ENCODE results near the gene HMX1. TPM values are rescaled to one million over a fixed set of nuclear protein-coding genes. Genes with fewer than 3 reads are reported as not detected.

HMX1 gene
- total and polyA plus RNA-seq, 2 experiments from 2014 or later, result not detected

GRCh38 chr4:8829584-8829983 is 42.1 kb downstream of the HMX1 start:
- Histone ChIP-seq H3K4me2 (no peak overlapping the region), H2AFZ (no peak overlapping the region), H3K27me3 (peaks cover 17% of the 10 kb centered on the region), H4K20me1 (ENCODE audit: insufficient read depth, poor library complexity, severe bottlenecking) (no peaks in the 10 kb centered on the region), H3K9me2 (replicated peaks; ENCODE audit: insufficient read depth) (no peaks in the 10 kb centered on the region), H3K36me3 (replicated peaks; ENCODE audit: insufficient read depth, low read depth) (no peaks in the 10 kb centered on the region), H3K4me3 (no peak overlapping the region), H3K9me3 (ENCODE audit: low read depth) (no peaks in the 10 kb centered on the region), H3K4me1 (ENCODE audit: insufficient read depth) (no peaks in the 10 kb centered on the region), H3K79me2 (no peaks in the 10 kb centered on the region), H3K27ac (no peak overlapping the region)
- 94% methylated on average over 2 of the region's 2 CpGs for WGBS (ENCODE audit: low lambda C conversion rate, missing lambda C conversion rate)
- no peak for DNase-seq (ENCODE audit: low spot score)
- TF ChIP-seq EZH2phosphoT487 (IDR thresholded peaks at IDR 0.05; ENCODE audit: low read depth, severe bottlenecking, unreplicated experiment) (no peak), CTCF (IDR thresholded peaks at IDR 0.05; ENCODE audit: poor library complexity) (no peak), EZH2 (IDR thresholded peaks at IDR 0.05; ENCODE audit: borderline replicate concordance) (no peak)

GRCh38 chr4:8828869-8829268 is 42.8 kb downstream of the HMX1 start:
- Histone ChIP-seq H3K4me1 (ENCODE audit: insufficient read depth) (no peaks in the 10 kb centered on the region), H2AFZ (no peak overlapping the region), H3K36me3 (replicated peaks; ENCODE audit: insufficient read depth, low read depth) (no peaks in the 10 kb centered on the region), H3K9me3 (ENCODE audit: low read depth) (no peaks in the 10 kb centered on the region), H3K9me2 (replicated peaks; ENCODE audit: insufficient read depth) (no peaks in the 10 kb centered on the region), H3K4me3 (no peak overlapping the region), H3K27ac (no peak overlapping the region), H3K27me3 (peaks cover 24% of the 10 kb centered on the region), H3K4me2 (no peak overlapping the region), H3K79me2 (no peaks in the 10 kb centered on the region), H4K20me1 (ENCODE audit: insufficient read depth, poor library complexity, severe bottlenecking) (no peaks in the 10 kb centered on the region)
- no peak for TF ChIP-seq EZH2 (IDR thresholded peaks at IDR 0.05; ENCODE audit: borderline replicate concordance)
- TF ChIP-seq EZH2phosphoT487 (IDR thresholded peaks at IDR 0.05; ENCODE audit: low read depth, severe bottlenecking, unreplicated experiment), result no peak
- TF ChIP-seq CTCF (IDR thresholded peaks at IDR 0.05; ENCODE audit: poor library complexity), result no peak
- no peak for DNase-seq (ENCODE audit: low spot score)
- WGBS (ENCODE audit: low lambda C conversion rate, missing lambda C conversion rate), result 82% methylated on average over 4 of the region's 4 CpGs

GRCh38 chr4:8821151-8821950 is 50.3 kb downstream of the HMX1 start:
- H3K4me2 ChIP-seq, result no peak overlapping the region
- H3K9me2 ChIP-seq (replicated peaks; ENCODE audit: insufficient read depth), result no peaks in the 10 kb centered on the region
- H3K27ac ChIP-seq, result no peak overlapping the region
- 83% methylated on average over 21 of the region's 21 CpGs for WGBS (ENCODE audit: low lambda C conversion rate, missing lambda C conversion rate)
- no peak for DNase-seq (ENCODE audit: low spot score)
- H4K20me1 ChIP-seq (ENCODE audit: insufficient read depth, poor library complexity, severe bottlenecking), result no peaks in the 10 kb centered on the region
- no peaks in the 10 kb centered on the region for H3K9me3 ChIP-seq (ENCODE audit: low read depth)
- no peak overlapping the region for H3K4me3 ChIP-seq
- TF ChIP-seq CTCF (IDR thresholded peaks at IDR 0.05; ENCODE audit: poor library complexity) (no peak), EZH2phosphoT487 (IDR thresholded peaks at IDR 0.05; ENCODE audit: low read depth, severe bottlenecking, unreplicated experiment) (no peak), EZH2 (IDR thresholded peaks at IDR 0.05; ENCODE audit: borderline replicate concordance) (no peak)
- H3K36me3 ChIP-seq (replicated peaks; ENCODE audit: insufficient read depth, low read depth), result no peaks in the 10 kb centered on the region
- H2AFZ ChIP-seq, result no peak overlapping the region
- H3K27me3 ChIP-seq, result peaks cover 31% of the 10 kb centered on the region
- H3K4me1 ChIP-seq (ENCODE audit: insufficient read depth), result no peaks in the 10 kb centered on the region
- no peaks in the 10 kb centered on the region for H3K79me2 ChIP-seq

Data from hepatocyte (in vitro differentiated cells).